NCI-H345 treated with DMSO at 0.1 percent for 48 hours (cell line): ENCODE results near the gene CCDC160.
"Not testable (repeated sequence)": the region's sequence is repeated elsewhere in the genome, so short reads cannot be mapped to it uniquely, and the experiment has no call there.

Experiments used
- DNase-seq: peaks from one replicate; lab custom pipeline; 2025; ENCODE audit not compliant: unreplicated experiment; lab: John Stamatoyannopoulos, UW

The CCDC160 gene

DNA sequence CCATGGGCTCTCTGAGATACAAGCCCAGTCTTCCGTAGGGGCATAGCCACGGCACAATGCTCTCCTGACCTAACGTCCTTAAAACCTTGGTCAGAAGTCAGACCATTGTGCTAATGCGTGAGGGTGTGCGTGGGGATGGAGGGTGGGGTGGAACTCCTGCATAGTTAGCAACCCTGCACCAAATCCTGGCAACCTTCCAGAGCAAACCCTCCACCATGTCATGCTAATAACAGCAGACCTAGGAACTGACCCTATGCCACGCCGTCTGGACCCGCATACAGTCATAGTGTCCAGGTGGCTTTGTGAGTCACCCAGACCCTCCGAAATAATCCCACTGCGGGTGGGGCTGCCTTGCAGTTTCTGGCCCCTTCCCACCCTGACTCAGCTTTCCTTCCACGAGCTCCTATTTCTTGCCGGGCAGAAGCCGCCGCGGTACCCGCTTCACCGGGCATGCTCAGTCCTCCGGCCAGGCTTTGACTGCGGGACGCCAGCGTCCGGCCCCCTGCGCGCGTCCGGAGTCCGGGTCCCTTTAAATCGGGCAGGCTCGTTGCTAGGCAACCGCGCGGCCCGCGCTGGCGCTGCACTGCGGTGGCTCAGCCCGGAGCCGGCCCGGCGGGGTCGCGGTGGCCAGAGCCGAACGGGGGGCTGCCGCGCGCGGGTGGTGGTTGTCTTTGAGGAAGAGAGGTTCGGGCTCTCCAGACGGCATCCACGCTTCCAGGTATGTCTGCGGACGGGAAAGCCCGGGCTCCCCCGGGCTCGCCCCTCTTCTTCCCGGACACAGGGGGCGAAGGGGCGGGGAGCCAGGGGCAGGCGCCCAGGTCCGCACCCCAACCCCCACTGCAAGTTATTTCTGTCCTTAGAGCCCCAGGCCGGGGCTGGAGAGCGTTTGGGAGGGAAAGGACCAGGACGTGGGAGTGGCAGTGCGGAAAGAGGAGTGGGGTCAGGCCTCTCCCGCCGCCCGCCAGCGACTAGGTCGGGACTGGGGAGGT lies at the start of gene CCDC160:
CCDC160 (plus strand) TSS at position 557 of the 989 bp plus-strand sequence. CDS start 7,619 bp downstream, outside the sequence.
- no peak for DNase-seq

DNA sequence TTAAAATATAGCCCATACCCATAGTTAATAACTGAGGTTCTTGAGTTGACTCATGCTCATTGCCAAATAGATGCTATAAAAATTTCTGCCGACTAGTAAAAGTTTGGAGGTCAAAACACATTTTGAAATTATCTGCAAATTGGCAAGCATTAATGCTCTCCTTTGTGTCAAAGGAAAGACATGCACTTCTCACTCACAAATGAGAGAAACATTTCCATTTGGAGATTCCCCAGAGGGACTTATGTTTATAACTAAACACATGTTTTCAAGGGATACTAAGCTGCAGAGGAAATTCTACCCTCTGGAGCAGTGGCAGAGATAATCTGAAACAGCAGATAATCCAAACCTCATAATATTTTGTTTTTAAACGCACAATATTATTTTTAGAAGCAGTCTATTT lies 45.7 kb upstream of the CCDC160 start:
- DNase-seq, result no peak

DNA sequence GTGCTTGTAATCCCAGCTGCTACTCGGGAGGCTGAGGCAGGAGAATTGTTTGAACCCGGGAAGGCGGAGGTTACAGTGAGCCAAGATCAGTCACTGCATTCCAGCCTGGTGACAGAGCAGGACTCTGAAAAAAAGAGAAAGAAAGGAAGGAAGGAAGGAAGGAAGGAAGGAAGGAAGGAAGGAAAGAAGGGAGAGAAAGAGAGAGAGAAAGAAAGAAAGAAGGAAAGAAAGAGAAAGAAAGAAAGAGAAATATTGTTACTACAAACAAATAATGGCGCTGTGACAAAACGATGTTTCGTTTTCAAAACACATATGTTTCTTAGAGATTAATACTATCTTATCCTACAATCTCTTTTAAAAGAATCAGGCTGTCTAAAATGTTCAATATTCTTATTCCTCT lies 42.1 kb upstream of the CCDC160 start:
- no peak for DNase-seq

DNA sequence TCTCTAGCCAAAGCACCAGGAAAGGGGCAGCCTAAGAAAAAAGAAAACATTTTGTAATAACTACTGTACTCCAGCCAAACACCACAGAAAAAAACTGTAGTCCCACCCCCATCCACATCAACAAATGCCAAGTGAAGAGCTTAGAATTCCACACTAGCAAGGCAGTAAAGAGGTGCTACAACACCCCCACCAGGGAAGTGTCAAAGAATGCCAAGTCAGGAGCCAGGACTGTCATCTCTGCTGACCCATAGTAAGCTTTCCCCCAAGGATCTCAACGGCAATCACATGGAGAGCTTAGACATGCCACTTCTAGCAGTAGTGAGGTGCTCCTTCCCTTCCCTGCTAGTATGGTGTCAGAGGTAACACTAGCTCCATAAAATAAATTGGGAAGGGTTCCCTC lies 34.4 kb upstream of the CCDC160 start:
- DNase-seq, result no peak

DNA sequence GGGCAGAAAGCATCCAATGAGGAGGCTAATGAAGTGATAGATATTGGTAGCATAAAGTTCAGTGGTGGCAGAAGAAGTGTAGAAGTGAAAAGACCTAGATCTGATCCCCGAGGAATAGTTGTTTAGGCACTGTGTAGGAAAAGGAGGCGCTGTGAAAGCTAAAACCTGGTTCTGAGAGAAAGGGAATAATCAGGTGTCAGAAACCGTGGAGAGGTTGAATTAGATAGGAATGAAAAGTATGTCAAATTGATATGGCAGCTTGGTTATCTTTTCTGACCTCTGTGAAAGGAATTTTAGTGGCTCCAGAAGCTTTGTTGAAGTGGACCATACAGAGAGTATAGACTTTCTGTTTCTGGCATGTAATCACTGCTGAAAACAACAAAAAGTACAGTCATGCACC lies 30.8 kb upstream of the CCDC160 start:
- DNase-seq, result no peak

DNA sequence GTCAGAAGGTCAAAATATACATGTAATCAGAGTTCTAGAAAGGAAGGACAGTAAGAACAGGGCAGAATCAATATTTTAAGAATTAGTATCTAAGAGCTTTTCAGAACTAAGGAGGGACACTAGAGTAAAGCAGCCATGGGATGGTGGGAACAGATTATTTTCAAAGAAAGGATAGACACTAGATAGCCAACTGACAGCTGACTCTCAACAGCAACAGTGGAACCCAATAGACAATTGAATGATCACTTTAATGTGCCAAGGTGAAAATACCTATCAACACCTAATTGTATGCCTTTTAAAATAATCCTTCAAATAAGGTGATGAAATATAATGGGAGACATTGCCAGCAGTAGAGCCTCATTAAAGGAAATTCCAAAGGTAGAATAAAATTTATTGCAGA lies 26.5 kb upstream of the CCDC160 start:
- no peak for DNase-seq

DNA sequence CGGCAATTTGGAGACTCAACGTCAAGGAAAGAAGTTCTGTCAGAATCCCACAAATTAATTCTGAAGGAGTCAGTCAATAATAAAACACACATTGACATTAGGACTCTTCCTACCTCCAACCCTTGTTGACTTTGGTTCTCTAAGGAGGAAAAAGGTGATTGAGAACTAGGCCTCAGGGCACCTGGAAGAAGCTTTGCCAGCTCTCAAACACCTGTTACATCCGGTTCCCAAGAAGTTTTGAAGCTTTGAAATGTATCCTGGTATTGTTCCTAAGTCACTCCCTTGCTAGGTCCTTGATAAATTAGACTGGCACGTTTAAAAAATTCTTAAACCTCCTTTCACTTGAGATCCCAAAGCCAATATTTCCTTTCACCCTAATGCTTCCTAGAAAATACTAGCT lies 1.7 kb upstream of the CCDC160 start:
- DNase-seq, result no peak

DNA sequence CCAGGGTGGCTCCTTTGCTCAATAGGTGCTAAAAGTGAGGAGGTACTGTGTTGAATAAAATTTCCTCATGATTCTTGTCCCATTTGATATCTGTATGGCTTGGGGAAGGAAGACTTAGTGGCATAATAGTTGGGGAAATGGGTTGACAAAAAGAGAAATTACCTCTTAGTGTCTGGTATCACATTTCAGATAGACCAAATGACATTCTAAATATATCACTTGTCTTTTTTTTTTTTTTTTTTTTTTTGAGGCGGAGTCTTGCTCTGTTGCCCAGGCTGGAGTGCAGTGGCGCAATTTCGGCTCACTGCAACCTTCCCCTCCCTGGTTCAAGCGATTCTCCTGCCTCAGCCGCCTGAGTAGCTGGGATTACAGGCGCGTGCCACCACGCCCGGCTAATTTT lies 1.2 kb downstream of the CCDC160 start:
- not testable (repeated sequence) for DNase-seq

DNA sequence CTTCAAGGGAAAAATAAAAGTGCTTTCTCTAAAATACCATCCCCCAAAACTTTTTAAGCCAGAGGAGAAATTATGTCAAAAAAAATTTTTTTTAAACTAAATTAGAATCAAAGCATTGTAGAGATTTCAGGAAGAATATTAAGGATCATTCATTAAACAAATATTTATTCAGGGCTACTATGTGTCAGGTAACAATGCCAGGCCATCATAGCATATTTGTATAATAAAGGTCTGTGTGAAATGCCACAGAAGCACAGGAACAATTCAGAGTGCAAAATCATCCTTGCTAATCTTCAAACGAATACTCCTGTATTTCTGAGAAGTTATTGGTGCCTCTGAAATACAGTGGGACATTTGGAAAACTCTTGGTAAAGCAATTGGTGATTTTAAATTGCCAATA lies 2.0 kb downstream of the CCDC160 start:
- DNase-seq, result no peak

DNA sequence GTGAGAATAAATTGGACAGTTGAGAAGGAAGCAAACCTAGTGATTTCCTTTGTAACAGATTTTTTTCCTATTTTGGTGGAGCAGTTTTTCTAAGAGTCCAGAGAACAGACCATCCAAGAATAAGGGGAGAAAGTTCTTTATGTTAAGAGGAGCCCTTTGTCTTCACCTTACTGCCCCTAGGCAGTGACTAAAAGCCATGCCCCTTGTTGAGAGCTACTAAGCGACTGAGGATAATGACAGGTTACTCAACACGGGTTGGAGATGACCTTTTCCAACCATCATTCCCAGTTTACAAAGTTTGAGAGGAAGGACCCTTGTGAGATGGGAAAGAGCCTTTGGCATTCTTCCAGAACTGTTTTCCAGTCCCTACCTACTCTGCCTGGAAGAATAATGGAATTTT lies 3.2 kb downstream of the CCDC160 start:
- no peak for DNase-seq

DNA sequence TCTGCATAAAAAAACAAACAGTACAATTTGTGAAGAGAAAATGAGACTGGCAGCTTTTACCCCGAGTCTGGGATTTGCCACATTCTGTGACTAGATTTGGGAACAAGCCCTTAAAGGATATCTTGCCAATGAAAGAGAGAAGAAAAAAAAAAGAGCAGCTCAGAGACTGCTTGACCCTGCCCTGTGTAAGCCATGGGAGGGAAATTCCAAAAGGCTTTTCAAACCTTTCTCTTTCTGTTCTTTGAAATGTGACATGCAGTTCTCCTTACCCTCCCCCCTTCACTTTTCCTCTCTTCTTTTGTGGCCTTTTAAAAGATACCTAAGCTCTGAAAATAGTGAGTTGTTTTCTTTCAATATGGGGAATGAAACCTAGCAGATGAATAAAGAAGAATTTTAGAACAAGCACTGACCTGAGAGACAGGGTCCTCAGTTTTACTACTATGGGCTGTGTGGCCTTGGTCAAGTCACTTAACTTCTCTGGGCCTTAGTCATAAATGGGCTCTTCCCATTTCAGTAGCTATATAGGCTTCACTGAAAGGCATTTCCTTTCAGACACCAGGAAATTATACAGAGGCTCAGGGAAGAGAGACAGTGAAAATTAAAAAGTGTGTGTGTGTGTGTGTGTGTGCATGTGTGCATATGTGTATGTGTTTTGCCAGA lies 5.1 kb downstream of the CCDC160 start:
- DNase-seq, result no peak

DNA sequence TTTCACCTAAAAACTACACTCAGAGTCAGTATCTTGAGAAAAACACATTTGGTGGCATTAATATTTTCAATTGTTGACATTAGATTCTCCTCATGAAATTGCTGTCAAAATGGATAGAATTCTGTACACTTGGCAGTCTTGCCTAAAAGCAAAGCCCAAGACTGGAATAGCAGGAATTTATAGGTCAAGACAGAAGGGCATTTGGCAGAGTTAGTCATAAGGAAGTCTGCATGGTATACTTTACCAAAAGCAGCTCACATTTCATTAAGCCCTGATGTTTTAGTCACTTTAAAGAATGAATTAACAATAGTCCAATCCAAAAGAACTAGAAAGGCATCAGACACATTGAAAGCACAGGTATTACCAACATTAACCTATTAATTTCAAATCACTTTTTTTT lies 7.1 kb downstream of the CCDC160 start:
- DNase-seq, result no peak

DNA sequence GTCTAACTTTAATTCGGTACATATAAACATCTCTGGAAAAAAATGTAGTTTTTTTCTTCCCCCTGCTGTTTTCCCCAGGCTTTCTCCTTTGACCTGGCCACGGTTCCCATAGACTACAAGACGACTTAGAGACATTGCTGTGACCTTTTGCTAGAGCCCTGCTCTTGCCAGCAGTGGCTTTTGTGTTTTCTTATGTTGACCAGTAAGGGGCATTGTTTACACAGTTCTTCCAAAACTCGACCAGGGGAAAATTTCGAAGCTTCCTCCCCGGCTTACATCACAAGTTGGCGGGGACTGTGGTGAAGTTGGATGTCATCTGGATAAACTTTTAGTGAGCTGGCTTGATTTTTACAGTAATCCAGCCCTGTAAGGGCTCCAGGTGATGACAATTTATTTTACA lies 9.3 kb downstream of the CCDC160 start:
- no peak for DNase-seq

DNA sequence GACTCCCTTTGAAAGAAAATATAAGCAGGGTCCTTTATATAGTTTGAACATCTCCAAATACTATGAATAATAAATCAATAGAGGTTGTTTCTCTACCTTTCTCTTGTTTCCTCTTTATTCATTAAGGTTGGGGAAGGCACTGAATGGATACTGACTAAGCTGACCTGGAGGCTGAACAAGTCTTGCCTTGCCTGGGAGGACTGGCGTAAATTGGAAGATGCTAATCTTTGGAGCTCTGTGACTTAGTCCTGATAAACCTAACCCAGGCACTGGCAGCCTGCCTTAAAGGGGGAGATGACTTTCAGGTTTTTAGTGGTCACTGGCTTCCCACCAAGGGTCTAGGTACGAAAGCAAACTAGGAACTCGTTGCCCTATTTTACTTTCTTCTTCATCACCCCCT lies 10.5 kb downstream of the CCDC160 start:
- DNase-seq, result no peak

DNA sequence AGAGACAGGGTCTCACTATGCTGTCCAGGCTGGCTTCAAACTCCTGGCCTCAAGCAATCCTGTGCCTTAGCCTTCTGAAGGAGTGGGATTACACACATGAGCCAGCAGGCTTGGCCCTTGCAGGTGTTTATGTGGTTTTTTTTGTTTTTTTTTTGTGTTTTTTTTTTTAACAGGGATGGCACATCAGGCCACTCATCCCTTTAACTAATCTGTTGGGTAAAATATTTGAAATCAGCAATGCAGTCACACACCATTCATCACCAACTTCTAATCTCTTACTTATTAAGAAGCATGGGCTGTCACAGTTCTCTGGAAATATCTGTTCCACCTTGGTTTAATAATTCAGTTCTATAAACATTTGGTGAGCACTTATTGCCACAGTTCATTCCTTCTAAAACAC lies 12.3 kb downstream of the CCDC160 start:
- DNase-seq, result no peak

DNA sequence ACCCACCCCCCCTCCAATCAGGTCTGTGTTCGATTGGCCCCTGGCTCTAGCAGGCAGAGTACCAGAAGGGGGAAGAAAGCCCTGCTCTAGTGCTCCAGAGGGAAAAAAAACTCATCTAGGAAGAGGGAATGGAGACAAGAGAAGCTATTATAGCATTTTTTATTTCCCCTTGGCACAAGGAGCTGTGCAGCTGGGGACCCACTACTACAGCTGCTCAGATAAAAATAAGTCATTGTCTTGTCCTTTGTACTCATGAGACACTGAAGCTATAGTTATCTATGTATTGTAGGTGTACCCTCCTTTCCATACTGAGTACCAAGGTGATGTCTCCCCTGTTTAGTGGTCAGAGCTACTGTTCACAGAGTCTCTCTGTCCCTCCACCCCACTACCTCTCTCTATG lies 14.3 kb downstream of the CCDC160 start:
- no peak for DNase-seq

DNA sequence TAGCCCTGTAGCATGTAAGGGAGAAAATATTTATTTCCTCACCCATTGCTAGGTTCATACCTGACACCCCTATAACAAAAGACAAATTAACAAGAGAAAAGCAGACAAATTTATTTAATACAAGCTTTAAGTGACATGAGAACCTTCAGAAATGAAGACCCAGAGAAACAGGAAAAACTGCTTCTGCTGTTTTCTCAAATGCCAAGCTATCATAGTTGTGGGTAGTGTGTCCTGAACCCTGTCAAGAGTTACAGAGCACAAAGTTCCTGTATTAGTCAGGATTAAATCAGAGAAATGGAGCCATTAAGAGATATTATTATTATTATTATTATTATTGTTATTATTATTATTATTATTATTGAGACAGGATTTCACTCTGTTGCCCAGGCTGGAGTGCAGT lies 17.5 kb downstream of the CCDC160 start:
- DNase-seq, result no peak

DNA sequence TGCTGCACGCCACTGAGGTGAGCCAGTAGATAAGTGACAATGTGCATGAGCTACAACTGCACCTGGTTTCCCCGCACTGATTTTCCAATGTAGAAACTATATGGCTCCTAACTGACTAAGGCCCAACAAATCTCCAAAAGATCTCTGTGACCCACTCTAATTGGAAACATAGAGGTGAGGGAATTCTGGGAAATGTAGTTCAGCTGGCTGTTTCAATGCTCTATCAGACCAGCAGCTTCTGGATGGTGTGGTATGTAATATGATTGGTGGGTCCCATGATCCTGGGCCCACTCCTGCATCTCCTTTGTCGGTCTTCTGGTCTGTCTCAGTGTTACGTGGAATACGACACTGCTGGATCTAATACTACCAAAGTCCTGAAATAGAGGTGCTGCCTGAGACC lies 18.6 kb downstream of the CCDC160 start:
- DNase-seq, result no peak

DNA sequence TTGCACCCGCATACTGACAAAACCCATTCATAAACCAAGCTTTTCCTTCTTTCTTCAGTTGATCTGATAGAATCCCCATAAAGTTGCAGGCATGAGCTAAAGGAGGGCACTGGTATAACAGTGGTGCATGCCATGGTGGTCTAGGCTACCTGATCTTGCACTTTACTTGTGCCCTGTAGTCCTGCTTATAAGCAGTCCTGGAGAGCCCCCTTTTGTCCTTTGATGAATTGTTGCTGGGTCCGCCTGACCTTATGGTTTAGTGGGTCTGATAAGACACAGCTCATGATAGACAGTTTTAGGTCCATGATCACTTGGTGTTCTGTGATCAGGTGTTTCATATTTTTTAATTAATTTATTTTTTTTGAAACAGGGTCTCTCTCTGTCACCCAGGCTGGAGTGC lies 19.7 kb downstream of the CCDC160 start:
- no peak for DNase-seq

DNA sequence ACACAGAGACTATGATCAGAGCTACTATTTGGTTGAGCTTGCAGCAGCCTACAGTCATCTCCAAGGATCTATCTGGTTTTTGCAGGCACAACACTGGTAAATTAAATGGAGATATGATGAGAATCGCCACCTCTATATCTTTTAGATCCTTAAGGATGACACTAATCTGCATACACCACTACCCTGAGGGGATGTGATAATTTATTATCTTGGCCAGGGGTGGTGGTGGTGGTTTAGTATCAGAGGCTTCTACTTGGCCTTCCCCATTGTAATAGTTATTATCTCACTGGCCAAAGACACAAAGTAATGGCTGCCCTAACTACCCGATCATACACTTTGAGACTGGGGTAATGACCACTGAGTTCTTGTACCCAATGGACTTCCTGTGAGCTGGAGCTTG lies 21.2 kb downstream of the CCDC160 start:
- DNase-seq, result no peak

DNA sequence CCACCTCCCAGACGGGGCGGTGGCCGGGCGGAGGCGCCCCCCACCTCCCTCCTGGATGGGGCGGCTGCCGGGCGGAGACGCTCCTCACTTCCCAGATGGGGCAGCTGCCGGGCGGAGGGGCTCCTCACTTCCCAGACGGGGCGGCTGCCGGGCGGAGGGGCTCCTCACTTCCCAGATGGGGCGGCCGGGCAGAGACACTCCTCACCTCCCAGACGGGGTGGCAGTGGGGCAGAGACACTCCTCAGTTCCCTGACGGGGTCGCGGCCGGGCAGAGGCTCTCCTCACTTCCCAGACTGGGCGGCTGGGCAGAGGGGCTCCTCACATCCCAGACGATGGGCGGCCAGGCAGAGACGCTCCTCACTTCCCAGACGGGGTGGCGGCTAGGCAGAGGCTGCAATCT lies 49.0 kb downstream of the CCDC160 start:
- DNase-seq, result not testable (repeated sequence)

DNA sequence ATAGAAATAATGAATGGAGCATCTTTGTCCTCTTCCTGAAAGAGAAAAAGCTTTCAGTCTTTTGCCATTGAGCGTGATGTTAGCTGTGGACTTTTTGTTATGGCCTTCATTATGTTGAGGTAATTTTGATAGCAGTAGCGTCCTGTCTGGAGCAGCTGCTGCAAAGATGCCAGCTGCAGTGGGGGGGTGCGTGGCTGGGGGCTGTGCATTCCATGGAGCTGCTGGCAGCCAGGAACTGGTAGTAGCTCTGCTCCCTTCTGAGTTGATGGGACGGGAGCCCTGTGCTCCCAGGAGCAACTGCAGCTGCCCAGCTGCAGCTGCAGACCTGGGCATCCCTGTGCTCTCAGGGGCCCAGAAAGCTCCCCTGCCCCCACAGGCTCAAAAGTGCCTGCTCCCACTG lies 50.4 kb downstream of the CCDC160 start:
- no peak for DNase-seq
